HG03159 (cell line): Measurements from ENCODE around the gene CHL1.

Experiments used
- ATAC-seq: cut with Tn5 transposase; IDR thresholded peaks from one replicate; pipeline ENCODE4 v1.9.1; 2021; ENCODE audit warnings: mild to moderate bottlenecking, moderate library complexity; ENCODE audit not compliant: unreplicated experiment

The CHL1 gene

GRCh38 chr3:332701-333100, 136.1 kb downstream of the CHL1 start:
- no peak for ATAC-seq

- ATAC-seq = no peak
Measured at GRCh38 chr3:335240-335639, 138.7 kb downstream of the CHL1 start.

GRCh38 chr3:339351-339750, 142.8 kb downstream of the CHL1 start:
- ATAC-seq = no peak

- ATAC-seq = no peak
Measured at GRCh38 chr3:341998-342397, 145.4 kb downstream of the CHL1 start.

GRCh38 chr3:346186-346585, 149.6 kb downstream of the CHL1 start:
- no peak for ATAC-seq

- ATAC-seq = no peak
Measured at GRCh38 chr3:347581-347980, 151.0 kb downstream of the CHL1 start.

GRCh38 chr3:350871-351371, 154.4 kb downstream of the CHL1 start:
- ATAC-seq = no peak

GRCh38 chr3:352599-352998, 156.0 kb downstream of the CHL1 start:
- ATAC-seq = no peak

GRCh38 chr3:353191-353739, 156.7 kb downstream of the CHL1 start:
- no peak for ATAC-seq

- peak; percentile 78 for ATAC-seq
Measured at GRCh38 chr3:354432-354831, 157.9 kb downstream of the CHL1 start.

- ATAC-seq = no peak
Measured at GRCh38 chr3:355622-356021, 159.1 kb downstream of the CHL1 start.

- no peak for ATAC-seq
Measured at GRCh38 chr3:356952-357351, 160.4 kb downstream of the CHL1 start.

- ATAC-seq = peak; percentile 74
Measured at GRCh38 chr3:359672-360071, 163.1 kb downstream of the CHL1 start.

GRCh38 chr3:362681-363338, 166.2 kb downstream of the CHL1 start:
- no peak for ATAC-seq

GRCh38 chr3:364287-364686, 167.7 kb downstream of the CHL1 start:
- no peak for ATAC-seq

GRCh38 chr3:365268-365667, 168.7 kb downstream of the CHL1 start:
- ATAC-seq = peak; percentile 77

GRCh38 chr3:366253-366652, 169.7 kb downstream of the CHL1 start:
- ATAC-seq = peak; percentile 53

GRCh38 chr3:373193-373779, 176.7 kb downstream of the CHL1 start:
- no peak for ATAC-seq

GRCh38 chr3:374459-374858, 177.9 kb downstream of the CHL1 start:
- ATAC-seq = no peak

GRCh38 chr3:377158-377561, 180.6 kb downstream of the CHL1 start:
- peak; percentile 73 for ATAC-seq

GRCh38 chr3:380801-381200, 184.2 kb downstream of the CHL1 start:
- no peak for ATAC-seq

- ATAC-seq = no peak
Measured at GRCh38 chr3:385151-385550, 188.6 kb downstream of the CHL1 start.
